Measurements from ENCODE around the gene CARS2.

DNA sequence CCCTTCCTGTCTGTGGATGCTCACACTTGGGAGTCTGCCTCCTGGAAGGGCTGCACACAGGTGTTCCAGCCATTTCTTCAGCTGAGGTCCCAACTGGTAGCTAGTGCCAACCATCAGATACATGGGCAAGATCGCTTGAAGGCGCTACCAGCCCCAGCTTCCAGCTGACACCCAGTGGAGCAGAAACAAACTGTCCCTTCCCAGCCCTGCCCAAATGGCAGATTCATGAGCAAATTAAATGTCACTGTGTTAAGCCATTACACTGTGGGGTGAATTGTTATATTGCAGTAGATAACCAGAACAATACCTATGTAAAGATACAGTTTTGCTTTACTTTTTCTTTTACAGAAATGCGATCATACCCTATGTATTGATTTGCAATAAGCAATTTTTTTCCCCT lies 25.2 kb upstream of the CARS2 start:
- TF ChIP-seq, protein P1, sequence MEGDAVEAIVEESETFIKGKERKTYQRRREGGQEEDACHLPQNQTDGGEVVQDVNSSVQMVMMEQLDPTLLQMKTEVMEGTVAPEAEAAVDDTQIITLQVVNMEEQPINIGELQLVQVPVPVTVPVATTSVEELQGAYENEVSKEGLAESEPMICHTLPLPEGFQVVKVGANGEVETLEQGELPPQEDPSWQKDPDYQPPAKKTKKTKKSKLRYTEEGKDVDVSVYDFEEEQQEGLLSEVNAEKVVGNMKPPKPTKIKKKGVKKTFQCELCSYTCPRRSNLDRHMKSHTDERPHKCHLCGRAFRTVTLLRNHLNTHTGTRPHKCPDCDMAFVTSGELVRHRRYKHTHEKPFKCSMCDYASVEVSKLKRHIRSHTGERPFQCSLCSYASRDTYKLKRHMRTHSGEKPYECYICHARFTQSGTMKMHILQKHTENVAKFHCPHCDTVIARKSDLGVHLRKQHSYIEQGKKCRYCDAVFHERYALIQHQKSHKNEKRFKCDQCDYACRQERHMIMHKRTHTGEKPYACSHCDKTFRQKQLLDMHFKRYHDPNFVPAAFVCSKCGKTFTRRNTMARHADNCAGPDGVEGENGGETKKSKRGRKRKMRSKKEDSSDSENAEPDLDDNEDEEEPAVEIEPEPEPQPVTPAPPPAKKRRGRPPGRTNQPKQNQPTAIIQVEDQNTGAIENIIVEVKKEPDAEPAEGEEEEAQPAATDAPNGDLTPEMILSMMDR (conservative IDR thresholded peaks at IDR 0.05 in 1 of 2, IDR thresholded peaks at IDR 0.05 in 1 of 2; ENCODE audit: extremely low read depth in 1 of 2, insufficient read depth in 1 of 2, low read depth in 1 of 2, low read length in 2 of 2) = no peak
- TF ChIP-seq EZH2 (IDR thresholded peaks at IDR 0.05; ENCODE audit: borderline replicate concordance, low read length) = no peak
